Natural killer cell (primary cell): ENCODE measurements around the gene CA11. TPM values are rescaled to one million over a fixed set of nuclear protein-coding genes. Genes with fewer than 3 reads are reported as not detected.

Source experiments
- ATAC-seq, 3 donors: fragments of 150-1000 bp in 2 of 3; fragments of 200-7000 bp in 1 of 3; cut with Tn5 transposase; 1 replicate in 1 of 3; 2 replicates in 2 of 3; pipeline ENCODE4 v1.10.0; 2021; ENCODE audit warnings: mild to moderate bottlenecking in 2 of 3, moderate library complexity in 2 of 3
- DNase-seq, 2 donors: peaks; one replicate each; pipeline versions ENCODE4 v3.0.0 to v3.0.0-alpha.2; 2013 to 2021; ENCODE audit warnings: mixed read lengths in 1 of 2
- H3K27ac ChIP-seq: one replicate; pipeline ENCODE4 v1.5.1; 2013; ENCODE audit warnings: mild to moderate bottlenecking, low read length
- H3K27me3 ChIP-seq: one replicate; pipeline ENCODE4 v1.6.1; 2013; ENCODE audit warnings: low read length; ENCODE audit not compliant: control insufficient read depth, insufficient read depth
- H3K36me3 ChIP-seq: one replicate; pipeline ENCODE4 v1.6.1; 2013; ENCODE audit warnings: low read length; ENCODE audit not compliant: control insufficient read depth, insufficient read depth
- H3K4me1 ChIP-seq: one replicate; pipeline ENCODE4 v1.6.1; 2013; ENCODE audit warnings: low read length; ENCODE audit not compliant: control insufficient read depth, insufficient read depth
- H3K4me3 ChIP-seq: one replicate; pipeline ENCODE4 v1.5.1; 2013; ENCODE audit warnings: low read length
- H3K9me3 ChIP-seq: one replicate; pipeline ENCODE4 v1.6.1; 2013; ENCODE audit warnings: low read length; ENCODE audit not compliant: control insufficient read depth, insufficient read depth
- H3K27ac Mint-ChIP-seq, 2 donors: one replicate each; pipeline ENCODE4 v1.8.0; 2022; ENCODE audit warnings: mild to moderate bottlenecking in 2 of 2, mixed read lengths in 2 of 2, moderate library complexity in 1 of 2
- H3K27me3 Mint-ChIP-seq, 2 donors: one replicate each; pipeline ENCODE4 v1.8.0; 2022; ENCODE audit warnings: low read depth in 2 of 2, mixed read lengths in 2 of 2
- H3K36me3 Mint-ChIP-seq: one replicate; pipeline ENCODE4 v1.8.0; 2022; ENCODE audit warnings: mixed read lengths
- H3K4me1 Mint-ChIP-seq, 2 donors: one replicate each; pipeline ENCODE4 v1.8.0; 2022; ENCODE audit warnings: mixed read lengths in 2 of 2
- H3K4me3 Mint-ChIP-seq: one replicate; pipeline ENCODE4 v1.8.0; 2022; ENCODE audit warnings: mild to moderate bottlenecking, moderate library complexity, mixed read lengths
- H3K9me3 Mint-ChIP-seq, 2 donors: one replicate each; pipeline ENCODE4 v1.8.0; 2022; ENCODE audit warnings: mixed read lengths in 2 of 2
- CTCF ChIP-seq: fragments of 200-600 bp; IDR thresholded peaks from one replicate; pipeline ENCODE4 v1.8.0; 2022; ENCODE audit warnings: antibody characterized with exemption
- WGBS: methylation state at CpG from one replicate; pipeline ENCODE4 v1.1.7; 2013; ENCODE audit warnings: missing lambda C conversion rate; ENCODE audit not compliant: insufficient coverage; 5-methylcytosine and 5-hydroxymethylcytosine counted together
- intact Hi-C: fragments of 100-400 bp; cut with micrococcal nuclease; formaldehyde crosslinking; loops from one replicate; pipeline ENCODE4 v1.14.2; 2022
- total RNA-seq, 4 donors: library from RNA; stranded (reverse); fragments of 120-200 nt in 1 of 4; gene quantifications; one replicate each; pipeline versions ENCODE4 v1.2.3 to v1.2.4, GENCODE V29; 2013 to 2022

Gene CA11
- total RNA-seq, 3 donors from 2014 or later (not counting 1 experiment from before 2014, with no cell fraction given), result 9.2 to 11.9 (median 11.0) TPM

GRCh38 chr19:48596679-48597465 lies 49.1 kb downstream of the CA11 start:
- peak; percentile 56 to 72 (median 60) for ATAC-seq
- Mint-ChIP-seq H3K36me3 (no peaks in the 10 kb centered on the region), H3K27ac (no peak overlapping the region), H3K9me3 (no peaks in the 10 kb centered on the region), H3K4me1 (no peaks in the 10 kb centered on the region), H3K4me3 (no peak overlapping the region), H3K27me3 (peaks cover 0 to 3% of the 10 kb centered on the region in 2 donors)
- intact Hi-C loops, result no loop called here
- H3K27me3 ChIP-seq, result no peaks in the 10 kb centered on the region
- peak overlapping the region; percentile 6 for H3K4me3 ChIP-seq
- TF ChIP-seq CTCF, result no peak
- no peaks in the 10 kb centered on the region for H3K36me3 ChIP-seq
- no peaks in the 10 kb centered on the region for H3K9me3 ChIP-seq
- peaks cover 9% of the 10 kb centered on the region for H3K4me1 ChIP-seq
- H3K27ac ChIP-seq, result no peak overlapping the region
- WGBS, result 75% methylated on average over 39 of the region's 39 CpGs
- peak in 1 of 2 donors; percentile 78 for DNase-seq

- Histone ChIP-seq H3K9me3 (no peaks in the 10 kb centered on the region), H3K4me3 (no peak overlapping the region), H3K27me3 (no peaks in the 10 kb centered on the region), H3K36me3 (no peaks in the 10 kb centered on the region), H3K27ac (no peak overlapping the region), H3K4me1 (peaks cover 9% of the 10 kb centered on the region)
- Mint-ChIP-seq H3K4me1 (no peaks in the 10 kb centered on the region), H3K4me3 (no peak overlapping the region), H3K27me3 (peaks cover 0 to 3% of the 10 kb centered on the region in 2 donors), H3K27ac (no peak overlapping the region), H3K9me3 (no peaks in the 10 kb centered on the region), H3K36me3 (no peaks in the 10 kb centered on the region)
- intact Hi-C loops, result no loop called here
- ATAC-seq (no peak), DNase-seq (no peak)
- TF ChIP-seq CTCF, result no peak
- 95% methylated on average over 3 of the region's 4 CpGs for WGBS
Measured at GRCh38 chr19:48596237-48596636, 49.8 kb downstream of the CA11 start.

- Mint-ChIP-seq H3K4me3 (no peak overlapping the region), H3K36me3 (no peaks in the 10 kb centered on the region), H3K9me3 (no peaks in the 10 kb centered on the region), H3K27me3 (peaks cover 0 to 3% of the 10 kb centered on the region in 2 donors), H3K27ac (no peak overlapping the region), H3K4me1 (no peaks in the 10 kb centered on the region)
- no peak for TF ChIP-seq CTCF
- ATAC-seq, result no peak
- H3K27ac ChIP-seq, result no peak overlapping the region
- H3K36me3 ChIP-seq, result no peaks in the 10 kb centered on the region
- H3K4me3 ChIP-seq, result no peak overlapping the region
- H3K9me3 ChIP-seq, result no peaks in the 10 kb centered on the region
- H3K27me3 ChIP-seq, result no peaks in the 10 kb centered on the region
- intact Hi-C loops, result no loop called here
- no peak for DNase-seq
- peaks cover 9% of the 10 kb centered on the region for H3K4me1 ChIP-seq
- 91% methylated on average over 6 of the region's 6 CpGs for WGBS
Measured at GRCh38 chr19:48595833-48596232, 50.2 kb downstream of the CA11 start.

- no peak for ATAC-seq
- Mint-ChIP-seq H3K9me3 (no peaks in the 10 kb centered on the region), H3K27ac (no peak overlapping the region), H3K4me1 (no peaks in the 10 kb centered on the region), H3K4me3 (no peak overlapping the region), H3K36me3 (no peaks in the 10 kb centered on the region), H3K27me3 (peaks cover 0 to 3% of the 10 kb centered on the region in 2 donors)
- Histone ChIP-seq H3K27me3 (no peaks in the 10 kb centered on the region), H3K27ac (no peak overlapping the region), H3K4me1 (peaks cover 9% of the 10 kb centered on the region), H3K4me3 (no peak overlapping the region), H3K9me3 (no peaks in the 10 kb centered on the region), H3K36me3 (no peaks in the 10 kb centered on the region)
- no peak for TF ChIP-seq CTCF
- intact Hi-C loops, result no loop called here
- DNase-seq, result no peak
- 85% methylated on average over 9 of the region's 9 CpGs for WGBS
Measured at GRCh38 chr19:48595171-48595570, 50.8 kb downstream of the CA11 start.
